ENCODE results near the gene CES4A. TPM values are rescaled to one million over a fixed set of nuclear protein-coding genes. Genes with fewer than 3 reads are reported as not detected.

Gene CES4A
- total and polyA plus RNA-seq, 2 donors (not counting 1 experiment from before 2014, with no cell fraction given), result 1.3 to 2.1 TPM

DNA sequence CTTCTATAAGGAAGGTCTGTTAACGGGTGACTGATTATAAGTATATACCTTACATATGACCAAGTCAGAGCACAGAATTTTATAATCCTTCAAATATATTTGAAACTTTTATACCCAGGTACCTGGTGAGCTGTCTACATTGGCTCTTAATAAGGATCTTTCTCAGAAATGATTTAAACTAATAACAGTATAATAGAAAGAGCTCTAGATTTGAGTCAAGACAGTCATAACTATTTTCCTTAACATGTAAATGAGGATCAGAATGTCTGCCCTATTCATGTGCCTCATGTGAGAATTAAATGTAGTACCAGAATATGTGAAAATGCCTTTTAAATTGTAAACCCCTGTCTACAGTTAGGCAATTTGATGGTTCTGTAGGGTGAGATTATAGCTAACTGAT is 55.0 kb downstream of the CES4A start:
- Histone ChIP-seq H3K36me3 (ENCODE audit: control insufficient read depth, insufficient read depth, low read length) (peaks cover 2% of the 10 kb centered on the region), H3K9ac (ENCODE audit: insufficient read depth, low read length) (no peak overlapping the region), H4K20me1 (ENCODE audit: control insufficient read depth, extremely low read depth, insufficient read depth, low read length) (no peaks in the 10 kb centered on the region), H3K9me3 (ENCODE audit: control insufficient read depth, insufficient read depth, low read depth, low read length) (no peaks in the 10 kb centered on the region), H3K27me3 (ENCODE audit: control insufficient read depth, insufficient read depth, low read length) (no peaks in the 10 kb centered on the region), H3K4me2 (ENCODE audit: extremely low read depth, insufficient read depth, low read length) (no peak overlapping the region), H3K4me3 (replicated peaks in 1 of 4; ENCODE audit: control extremely low read depth in 1 of 4, insufficient read depth in 1 of 4, low read depth in 3 of 4, low read length in 4 of 4) (no peak overlapping the region), H3K27ac (ENCODE audit: insufficient read depth, low read length) (no peak overlapping the region), H2AFZ (ENCODE audit: low read length) (no peak overlapping the region), H3K4me1 (ENCODE audit: control insufficient read depth, extremely low read depth, insufficient read depth, low read length) (peaks cover 12% of the 10 kb centered on the region), H3K79me2 (ENCODE audit: control insufficient read depth, insufficient read depth, low read length) (peaks cover 53% of the 10 kb centered on the region)
- TF ChIP-seq, protein P1, sequence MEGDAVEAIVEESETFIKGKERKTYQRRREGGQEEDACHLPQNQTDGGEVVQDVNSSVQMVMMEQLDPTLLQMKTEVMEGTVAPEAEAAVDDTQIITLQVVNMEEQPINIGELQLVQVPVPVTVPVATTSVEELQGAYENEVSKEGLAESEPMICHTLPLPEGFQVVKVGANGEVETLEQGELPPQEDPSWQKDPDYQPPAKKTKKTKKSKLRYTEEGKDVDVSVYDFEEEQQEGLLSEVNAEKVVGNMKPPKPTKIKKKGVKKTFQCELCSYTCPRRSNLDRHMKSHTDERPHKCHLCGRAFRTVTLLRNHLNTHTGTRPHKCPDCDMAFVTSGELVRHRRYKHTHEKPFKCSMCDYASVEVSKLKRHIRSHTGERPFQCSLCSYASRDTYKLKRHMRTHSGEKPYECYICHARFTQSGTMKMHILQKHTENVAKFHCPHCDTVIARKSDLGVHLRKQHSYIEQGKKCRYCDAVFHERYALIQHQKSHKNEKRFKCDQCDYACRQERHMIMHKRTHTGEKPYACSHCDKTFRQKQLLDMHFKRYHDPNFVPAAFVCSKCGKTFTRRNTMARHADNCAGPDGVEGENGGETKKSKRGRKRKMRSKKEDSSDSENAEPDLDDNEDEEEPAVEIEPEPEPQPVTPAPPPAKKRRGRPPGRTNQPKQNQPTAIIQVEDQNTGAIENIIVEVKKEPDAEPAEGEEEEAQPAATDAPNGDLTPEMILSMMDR (conservative IDR thresholded peaks at IDR 0.05 in 1 of 2, IDR thresholded peaks at IDR 0.05 in 1 of 2; ENCODE audit: low read depth in 1 of 2, low read length in 2 of 2), result no peak
- no peak for TF ChIP-seq EZH2 (IDR thresholded peaks at IDR 0.05; ENCODE audit: low read length, missing control alignments)
- no peak for DNase-seq (ENCODE audit: low read depth in 2 of 2)

DNA sequence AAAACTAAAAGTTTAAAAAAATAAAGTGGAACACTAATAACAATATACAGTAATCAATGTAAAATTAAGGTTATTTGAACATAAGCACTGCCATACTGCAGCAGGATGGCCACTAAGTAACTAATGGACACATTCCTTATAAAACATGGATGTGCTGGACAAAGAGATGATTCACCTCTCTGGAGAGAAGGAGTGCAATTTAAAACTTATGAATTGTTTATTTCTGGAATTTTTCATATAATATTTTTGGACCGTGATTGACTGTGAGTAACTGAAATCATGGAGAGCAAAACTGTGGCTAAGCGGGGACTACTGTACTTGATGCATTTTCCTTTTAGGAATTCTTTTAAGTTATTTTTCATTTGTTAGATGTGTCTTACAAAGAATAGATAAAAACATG is 62.4 kb downstream of the CES4A start:
- TF ChIP-seq, protein P1 (conservative IDR thresholded peaks at IDR 0.05 in 1 of 2, IDR thresholded peaks at IDR 0.05 in 1 of 2; ENCODE audit: low read depth in 1 of 2, low read length in 2 of 2), result no peak
- no peak for TF ChIP-seq EZH2 (IDR thresholded peaks at IDR 0.05; ENCODE audit: low read length, missing control alignments)
- Histone ChIP-seq H3K79me2 (ENCODE audit: control insufficient read depth, insufficient read depth, low read length) (peaks cover 40% of the 10 kb centered on the region), H2AFZ (ENCODE audit: low read length) (no peak overlapping the region), H4K20me1 (ENCODE audit: control insufficient read depth, extremely low read depth, insufficient read depth, low read length) (no peaks in the 10 kb centered on the region), H3K9ac (ENCODE audit: insufficient read depth, low read length) (no peak overlapping the region), H3K4me2 (ENCODE audit: extremely low read depth, insufficient read depth, low read length) (no peak overlapping the region), H3K27ac (ENCODE audit: insufficient read depth, low read length) (no peak overlapping the region), H3K27me3 (ENCODE audit: control insufficient read depth, insufficient read depth, low read length) (no peaks in the 10 kb centered on the region), H3K36me3 (ENCODE audit: control insufficient read depth, insufficient read depth, low read length) (no peaks in the 10 kb centered on the region), H3K4me1 (ENCODE audit: control insufficient read depth, extremely low read depth, insufficient read depth, low read length) (peaks cover 5% of the 10 kb centered on the region), H3K9me3 (ENCODE audit: control insufficient read depth, insufficient read depth, low read depth, low read length) (no peaks in the 10 kb centered on the region), H3K4me3 (replicated peaks in 1 of 4; ENCODE audit: control extremely low read depth in 1 of 4, insufficient read depth in 1 of 4, low read depth in 3 of 4, low read length in 4 of 4) (no peak overlapping the region)
- DNase-seq (ENCODE audit: low read depth in 2 of 2), result no peak

DNA sequence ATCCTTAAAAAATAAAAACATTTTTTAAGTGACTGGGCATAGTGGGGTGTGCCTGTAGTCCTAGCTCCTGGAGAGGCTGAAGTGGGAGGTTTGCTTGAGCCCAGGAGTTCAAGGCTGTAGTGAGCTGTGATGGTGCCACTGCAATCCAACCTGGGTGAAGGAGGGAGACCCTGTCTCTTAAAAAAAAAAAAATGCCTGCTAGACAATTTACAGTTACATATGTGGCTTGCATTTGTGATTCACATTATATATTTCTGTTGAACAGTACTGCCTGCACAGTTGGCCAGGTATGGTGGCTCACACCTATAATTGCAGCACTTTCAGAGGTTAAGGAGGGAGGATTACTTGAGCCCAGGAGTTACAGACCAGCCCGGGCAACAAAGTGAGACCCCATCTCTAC is 64.0 kb downstream of the CES4A start:
- DNase-seq (ENCODE audit: low read depth in 2 of 2), result no peak
- H3K27ac ChIP-seq (ENCODE audit: insufficient read depth, low read length), result no peak overlapping the region

More for the DNA sequence above, 64.0 kb downstream of the CES4A start:
- H3K4me3 ChIP-seq (replicated peaks in 1 of 4; ENCODE audit: control extremely low read depth in 1 of 4, insufficient read depth in 1 of 4, low read depth in 3 of 4, low read length in 4 of 4), result no peak overlapping the region
- H4K20me1 ChIP-seq (ENCODE audit: control insufficient read depth, extremely low read depth, insufficient read depth, low read length), result no peaks in the 10 kb centered on the region
- no peak overlapping the region for H3K9ac ChIP-seq (ENCODE audit: insufficient read depth, low read length)
- H3K9me3 ChIP-seq (ENCODE audit: control insufficient read depth, insufficient read depth, low read depth, low read length), result no peaks in the 10 kb centered on the region
- H3K79me2 ChIP-seq (ENCODE audit: control insufficient read depth, insufficient read depth, low read length), result peaks cover 45% of the 10 kb centered on the region
- H3K4me2 ChIP-seq (ENCODE audit: extremely low read depth, insufficient read depth, low read length), result no peak overlapping the region
- H2AFZ ChIP-seq (ENCODE audit: low read length), result no peak overlapping the region
- TF ChIP-seq EZH2 (IDR thresholded peaks at IDR 0.05; ENCODE audit: low read length, missing control alignments), result no peak
- TF ChIP-seq, protein P1 (conservative IDR thresholded peaks at IDR 0.05 in 1 of 2, IDR thresholded peaks at IDR 0.05 in 1 of 2; ENCODE audit: low read depth in 1 of 2, low read length in 2 of 2), result no peak
- H3K4me1 ChIP-seq (ENCODE audit: control insufficient read depth, extremely low read depth, insufficient read depth, low read length), result peaks cover 10% of the 10 kb centered on the region
- H3K36me3 ChIP-seq (ENCODE audit: control insufficient read depth, insufficient read depth, low read length), result no peaks in the 10 kb centered on the region
- no peaks in the 10 kb centered on the region for H3K27me3 ChIP-seq (ENCODE audit: control insufficient read depth, insufficient read depth, low read length)

Data from fibroblast of lung (primary cell).